ENCODE data around the gene HELLS.
"Not testable (repeated sequence)": the region's sequence is repeated elsewhere in the genome, so short reads cannot be mapped to it uniquely, and the experiment has no call there.

- not testable (repeated sequence) for TF ChIP-seq REST (IDR thresholded peaks at IDR 0.05; ENCODE audit: low read depth, low read length); CTCF (IDR thresholded peaks at IDR 0.05)
These were observed 3.3 kb upstream of the HELLS start for GRCh38 chr10:94542282-94542681.
